Liver (tissue), 3 donors: ENCODE results near the gene NDST1.

ENCODE experiments used
- ATF3 ChIP-seq: IDR thresholded peaks from 2 replicates; pipeline ENCODE4 v1.6.1; 2016; ENCODE audit warnings: antibody characterized with exemption
- EGR1 ChIP-seq, 2 donors: IDR thresholded peaks; 2 replicates each; pipeline ENCODE4 v1.6.1; 2016 to 2018; ENCODE audit warnings: antibody characterized with exemption in 2 of 2, low read depth in 2 of 2
- FOXA1 ChIP-seq: IDR thresholded peaks from 2 replicates; pipeline ENCODE4 v1.6.1; 2016; ENCODE audit warnings: antibody characterized with exemption
- GABPA ChIP-seq, 2 donors: IDR thresholded peaks in 1 of 2; conservative IDR thresholded peaks in 1 of 2; 2 replicates each; pipeline ENCODE4 v1.6.1; 2016; ENCODE audit warnings: antibody characterized with exemption in 2 of 2, mild to moderate bottlenecking in 1 of 2, moderate library complexity in 1 of 2
- HNF4A ChIP-seq, 2 donors: conservative IDR thresholded peaks; 2 replicates each; pipeline ENCODE4 v1.6.1; 2016; ENCODE audit warnings: antibody characterized with exemption in 2 of 2, mild to moderate bottlenecking in 2 of 2
- HNF4G ChIP-seq: IDR thresholded peaks from 2 replicates; pipeline ENCODE4 v1.6.1; 2016; ENCODE audit warnings: antibody characterized with exemption
- JUND ChIP-seq, 2 donors: IDR thresholded peaks; 2 replicates each; pipeline ENCODE4 v1.6.1; 2016; ENCODE audit warnings: antibody characterized with exemption in 2 of 2
- MAX ChIP-seq: IDR thresholded peaks from 2 replicates; pipeline ENCODE4 v1.6.1; 2016; ENCODE audit warnings: antibody characterized with exemption
- RAD21 ChIP-seq, 2 donors: IDR thresholded peaks; 2 replicates each; pipeline ENCODE4 v1.6.1; 2016; ENCODE audit warnings: antibody characterized with exemption in 2 of 2, mild to moderate bottlenecking in 2 of 2
- REST ChIP-seq: IDR thresholded peaks from 2 replicates; pipeline ENCODE4 v1.6.1; 2016; ENCODE audit warnings: antibody characterized with exemption, mild to moderate bottlenecking
- SP1 ChIP-seq: IDR thresholded peaks from 2 replicates; pipeline ENCODE4 v1.6.1; 2018; ENCODE audit warnings: antibody characterized with exemption, mild to moderate bottlenecking
- TAF1 ChIP-seq: conservative IDR thresholded peaks from 2 replicates; pipeline ENCODE4 v1.6.1; 2016; ENCODE audit warnings: antibody characterized with exemption, mild to moderate bottlenecking
- ZBTB33 ChIP-seq: IDR thresholded peaks from 2 replicates; pipeline ENCODE4 v1.6.1; 2016; ENCODE audit warnings: antibody characterized with exemption
- TF ChIP-seq, protein P1 (sequence below): fragments of 150-350 bp; IDR thresholded peaks from 2 replicates; pipeline ENCODE4 v1.5.1; 2017; ENCODE audit warnings: improper control_type of control experiment, low read depth, low read length; ENCODE audit not compliant: missing input control
- donor health status: healthy.
- donor health status: healthy.

DNA sequence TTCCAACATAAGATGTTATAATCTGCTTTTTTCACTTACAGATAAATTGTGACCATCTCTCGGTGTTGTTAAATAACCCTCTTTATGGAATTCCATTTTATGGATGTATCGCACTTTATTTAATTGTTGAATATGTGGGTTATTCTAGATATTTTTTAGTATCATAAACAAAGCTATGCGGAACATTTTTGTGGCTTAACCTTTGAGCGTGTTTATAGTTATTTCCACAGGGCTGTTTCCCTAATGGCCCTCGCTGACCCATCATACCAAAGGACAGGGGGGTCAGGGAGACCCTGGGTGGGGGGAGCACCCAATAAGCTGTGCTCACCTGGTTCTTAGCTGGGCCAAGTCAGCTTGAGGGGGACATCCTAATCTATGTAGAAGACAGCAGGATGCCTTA, 65.3 kb downstream of the NDST1 start:
- no peak for TF ChIP-seq RAD21 (IDR thresholded peaks at IDR 0.05)
- TF ChIP-seq, protein P1, sequence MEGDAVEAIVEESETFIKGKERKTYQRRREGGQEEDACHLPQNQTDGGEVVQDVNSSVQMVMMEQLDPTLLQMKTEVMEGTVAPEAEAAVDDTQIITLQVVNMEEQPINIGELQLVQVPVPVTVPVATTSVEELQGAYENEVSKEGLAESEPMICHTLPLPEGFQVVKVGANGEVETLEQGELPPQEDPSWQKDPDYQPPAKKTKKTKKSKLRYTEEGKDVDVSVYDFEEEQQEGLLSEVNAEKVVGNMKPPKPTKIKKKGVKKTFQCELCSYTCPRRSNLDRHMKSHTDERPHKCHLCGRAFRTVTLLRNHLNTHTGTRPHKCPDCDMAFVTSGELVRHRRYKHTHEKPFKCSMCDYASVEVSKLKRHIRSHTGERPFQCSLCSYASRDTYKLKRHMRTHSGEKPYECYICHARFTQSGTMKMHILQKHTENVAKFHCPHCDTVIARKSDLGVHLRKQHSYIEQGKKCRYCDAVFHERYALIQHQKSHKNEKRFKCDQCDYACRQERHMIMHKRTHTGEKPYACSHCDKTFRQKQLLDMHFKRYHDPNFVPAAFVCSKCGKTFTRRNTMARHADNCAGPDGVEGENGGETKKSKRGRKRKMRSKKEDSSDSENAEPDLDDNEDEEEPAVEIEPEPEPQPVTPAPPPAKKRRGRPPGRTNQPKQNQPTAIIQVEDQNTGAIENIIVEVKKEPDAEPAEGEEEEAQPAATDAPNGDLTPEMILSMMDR: no peak
- no peak for TF ChIP-seq JUND (IDR thresholded peaks at IDR 0.05)
- TF ChIP-seq ATF3: no peak
- TF ChIP-seq MAX: no peak
- TF ChIP-seq GABPA (IDR thresholded peaks at IDR 0.05 in 1 of 2, conservative IDR thresholded peaks at IDR 0.05 in 1 of 2): no peak
- TF ChIP-seq TAF1: no peak
- no peak for TF ChIP-seq REST
- TF ChIP-seq SP1: no peak
- no peak for TF ChIP-seq HNF4A (conservative IDR thresholded peaks at IDR 0.05)
- TF ChIP-seq FOXA1: no peak
- TF ChIP-seq ZBTB33: no peak
- no peak for TF ChIP-seq HNF4G
- no peak for TF ChIP-seq EGR1 (IDR thresholded peaks at IDR 0.05; ENCODE audit: low read depth in 2 of 2)
